Endothelial cell of umbilical vein (primary cell): Measurements from ENCODE around the gene ZNF423. TPM values are rescaled to one million over a fixed set of nuclear protein-coding genes. Genes with fewer than 3 reads are reported as not detected.

Experiments
- BruUV-seq: library from RNA; stranded (reverse); fragments of 400-500 nt; replicated peaks from 2 replicates; lab custom pipeline; 2021; lab: Mats Ljungman, UMichigan
- CTCF ChIA-PET: fragments of 300-600, 350-600 bp; sonication (Branson Sonifier 250); formaldehyde crosslinking; loops from one replicate; lab custom pipeline; 2021; ENCODE audit warnings: antibody characterized with exemption, inconsistent platforms; lab: Charles Lee
- POLR2A ChIA-PET: fragments of 300-600, 350-600 bp; sonication (Branson Sonifier 250); formaldehyde crosslinking; loops from one replicate; lab custom pipeline; 2021; ENCODE audit warnings: antibody characterized with exemption, inconsistent platforms; lab: Charles Lee
- DNase-seq: peaks from one replicate; pipeline ENCODE4 v3.0.0-alpha.2; 2011; ENCODE audit warnings: low read depth, low spot score
- FAIRE-seq: peaks from 2 replicates; lab custom pipeline; 2011; peaks lifted over from hg19 to GRCh38; lab: Jason Lieb, UNC
- H2AFZ ChIP-seq: 2 replicates; pipeline ENCODE4 v1.6.0; 2012; ENCODE audit warnings: low read depth, low read length, control low read depth, inconsistent platforms
- H3K27ac ChIP-seq: 2 replicates; pipeline ENCODE4 v1.5.1; 2011; ENCODE audit warnings: low read depth, mild to moderate bottlenecking, control low read depth, low read length, moderate library complexity; ENCODE audit not compliant: insufficient read depth
- H3K27me3 ChIP-seq, 2 experiments: 2 replicates each; pipeline versions ENCODE4 v1.6.0 to v1.6.1; 2011; ENCODE audit warnings: low read length in 2 of 2, mixed read lengths in 1 of 2; ENCODE audit not compliant: control insufficient read depth in 2 of 2, insufficient read depth in 2 of 2
- H3K36me3 ChIP-seq, 2 experiments: 2 replicates in 1 of 2; 3 replicates in 1 of 2; pipeline ENCODE4 v1.5.1; 2011; ENCODE audit warnings: low read length in 2 of 2, mild to moderate bottlenecking in 1 of 2, moderate library complexity in 1 of 2; ENCODE audit not compliant: control insufficient read depth in 2 of 2, insufficient read depth in 2 of 2; ENCODE audit errors: extremely low read depth in 1 of 2
- H3K4me1 ChIP-seq: 3 replicates; pipeline ENCODE4 v1.5.1; 2011; ENCODE audit warnings: mild to moderate bottlenecking, low read length; ENCODE audit not compliant: control insufficient read depth, insufficient read depth; ENCODE audit errors: extremely low read depth
- H3K4me2 ChIP-seq: 2 replicates; pipeline ENCODE4 v1.6.1; 2011; ENCODE audit warnings: low read length, control low read depth, mixed read lengths; ENCODE audit not compliant: insufficient read depth
- H3K4me3 ChIP-seq, 3 experiments: fragments of 200-600 bp in 1 of 3; sonication (generic), shearing (Covaris generic) in 1 of 3; replicated peaks in 1 of 3; 2 replicates each; pipeline ENCODE4 v1.5.1; 2011 to 2016; ENCODE audit warnings: control low read depth in 3 of 3, low read length in 3 of 3, mild to moderate bottlenecking in 2 of 3, inconsistent platforms in 1 of 3, low read depth in 1 of 3, moderate library complexity in 1 of 3; ENCODE audit not compliant: insufficient read depth in 1 of 3
- H3K79me2 ChIP-seq: 2 replicates; pipeline ENCODE4 v1.6.0; 2012; ENCODE audit warnings: low read length, inconsistent platforms; ENCODE audit not compliant: control insufficient read depth, insufficient read depth
- H3K9ac ChIP-seq: replicated peaks from 2 replicates; pipeline ENCODE3; 2011; ENCODE audit warnings: low read length, control low read depth; ENCODE audit not compliant: insufficient read depth; ENCODE audit errors: extremely low read depth
- H3K9me1 ChIP-seq: replicated peaks from 3 replicates; pipeline ENCODE4 v1.6.0; 2011; ENCODE audit warnings: mild to moderate bottlenecking, low read length; ENCODE audit not compliant: control insufficient read depth, insufficient read depth; ENCODE audit errors: extremely low read depth
- H3K9me3 ChIP-seq: replicated peaks from 2 replicates; pipeline ENCODE4 v1.5.1; 2012; ENCODE audit warnings: low read length, inconsistent platforms; ENCODE audit not compliant: control insufficient read depth, insufficient read depth
- H4K20me1 ChIP-seq: replicated peaks from 2 replicates; pipeline ENCODE3; 2011; ENCODE audit warnings: mild to moderate bottlenecking, low read length; ENCODE audit not compliant: control insufficient read depth, insufficient read depth; ENCODE audit errors: extremely low read depth
- EZH2 ChIP-seq: IDR thresholded peaks from 2 replicates; pipeline ENCODE4 v1.6.1; 2012; ENCODE audit warnings: borderline replicate concordance, low read depth, mild to moderate bottlenecking, moderate library complexity, low read length, inconsistent platforms; ENCODE audit not compliant: severe bottlenecking
- FOS ChIP-seq: IDR thresholded peaks from 2 replicates; pipeline ENCODE4 v1.6.1; 2011; ENCODE audit warnings: mild to moderate bottlenecking, low read length, moderate library complexity, borderline replicate concordance; ENCODE audit not compliant: insufficient read depth
- GATA2 ChIP-seq: IDR thresholded peaks from 2 replicates; pipeline ENCODE4 v1.7.0; 2011; ENCODE audit warnings: low read depth, mild to moderate bottlenecking, moderate library complexity, mixed read lengths, low read length; ENCODE audit not compliant: insufficient read length, insufficient read depth
- JUN ChIP-seq: IDR thresholded peaks from 2 replicates; pipeline ENCODE4 v1.6.1; 2011; ENCODE audit warnings: borderline replicate concordance, low read depth; ENCODE audit not compliant: insufficient read length, insufficient read depth
- MYC ChIP-seq: IDR thresholded peaks from one replicate; pipeline ENCODE4 v1.6.1; 2011; ENCODE audit warnings: mild to moderate bottlenecking, low read depth, low read length
- POLR2A ChIP-seq: IDR thresholded peaks from 2 replicates; pipeline ENCODE4 v1.6.1; 2012; ENCODE audit warnings: low read depth, mild to moderate bottlenecking, control low read depth, low read length
- POLR2AphosphoS5 ChIP-seq: IDR thresholded peaks from 2 replicates; pipeline ENCODE4 v1.6.1; 2012; ENCODE audit warnings: low read depth, mild to moderate bottlenecking, control low read depth, low read length, moderate library complexity; ENCODE audit not compliant: insufficient read depth
- dilution Hi-C: fragments of 300-500 bp; cut with MboI; formaldehyde crosslinking; loops from one replicate; pipeline ENCODE4 v1.15.0; 2019; ENCODE audit warnings: low sequenced_read_pairs; ENCODE audit not compliant: extremely low pct_ligation_motif_present
- intact Hi-C: fragments of 100-400 bp; cut with micrococcal nuclease; formaldehyde crosslinking; loops from one replicate; pipeline ENCODE4 v1.10.0; 2022
- polyA plus RNA-seq, 4 experiments: library from polyadenylated mRNA; depleted of rRNA in 3 of 4; stranded (reverse) in 3 of 4; unstranded in 1 of 4; fragments of >200 nt; gene quantifications; 2 replicates each; pipeline versions ENCODE4 v1.2.1 to v1.2.3, GENCODE V29; 2011 to 2012; ENCODE audit warnings: missing spikeins in 1 of 4
- total RNA-seq: library from RNA; stranded (reverse); gene quantifications from 2 replicates; pipeline ENCODE4 v1.2.3, GENCODE V29; 2021
- TF ChIP-seq, protein P1 (sequence below): IDR thresholded peaks from 2 replicates; pipeline ENCODE4 v1.6.1; 2011; ENCODE audit not compliant: insufficient read depth, insufficient read length
- TF ChIP-seq, protein P2 (sequence below), 2 donors: IDR thresholded peaks; 1 replicate in 1 of 2; 2 replicates in 1 of 2; pipeline ENCODE4 v1.5.1; 2011; ENCODE audit warnings: low read length in 2 of 2, mild to moderate bottlenecking in 2 of 2, moderate library complexity in 2 of 2, control low read depth in 1 of 2, inconsistent platforms in 1 of 2, low read depth in 1 of 2; ENCODE audit not compliant: insufficient read depth in 1 of 2; ENCODE audit errors: extremely low read depth in 1 of 2

Gene ZNF423
- total and polyA plus RNA-seq, 2 donors (not counting 3 experiments of a cell fraction or from before 2014, with no cell fraction given) = 2.2 to 8.1 TPM

DNA sequence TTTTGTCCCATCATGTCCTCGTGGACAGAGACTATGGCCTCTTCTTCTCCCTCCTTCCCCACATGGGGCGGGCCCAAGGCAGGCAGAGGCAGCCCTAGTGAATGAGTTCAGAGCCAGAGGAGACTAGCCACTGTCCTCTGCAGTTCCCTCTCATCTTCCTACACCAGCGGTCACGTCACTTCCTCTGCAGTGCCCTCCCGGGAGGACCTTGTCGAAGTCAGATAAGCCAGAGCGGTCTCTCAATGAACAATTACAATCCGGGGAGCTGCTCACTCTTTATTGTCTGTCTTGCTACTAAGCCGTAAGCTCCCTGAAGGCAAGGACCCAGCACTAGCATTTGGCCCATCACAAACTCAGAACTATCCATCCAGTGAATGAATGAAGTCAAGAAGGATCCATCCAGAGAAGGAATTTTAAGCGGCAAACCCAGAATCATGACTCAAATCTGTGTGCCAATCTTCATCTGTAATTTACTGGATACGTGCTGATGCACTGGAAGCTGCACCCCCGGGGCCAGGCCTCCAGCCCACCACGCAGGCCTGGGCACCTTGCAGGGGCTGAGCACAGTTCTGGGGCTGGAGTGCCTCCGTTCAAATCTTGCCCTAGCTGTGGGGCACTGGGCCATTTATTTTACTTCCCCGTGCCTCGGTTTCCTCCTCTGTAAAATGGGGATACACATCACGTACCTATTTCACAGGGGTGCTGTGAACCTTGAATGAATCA is 18.1 kb downstream of the ZNF423 start:
- peaks cover 5 to 8% of the 10 kb centered on the region in 2 experiments for H3K27me3 ChIP-seq
- no peaks in the 10 kb centered on the region for H3K9me1 ChIP-seq
- CTCF ChIA-PET = no interaction called here
- H2AFZ ChIP-seq = no peak overlapping the region
- no peak overlapping the region for H3K27ac ChIP-seq
- no peak for DNase-seq
- no peaks in the 10 kb centered on the region for H3K9me3 ChIP-seq
- FAIRE-seq = no peak
- H3K9ac ChIP-seq = no peak overlapping the region
- POLR2A ChIA-PET = no interaction called here
- no peak overlapping the region for H3K4me3 ChIP-seq
- H3K4me1 ChIP-seq = peaks cover 2% of the 10 kb centered on the region
- intact Hi-C loops (no loop called here), dilution Hi-C loops (no loop called here)
- no peaks in the 10 kb centered on the region for H3K79me2 ChIP-seq
- BruUV-seq = no TSS peak
- TF ChIP-seq FOS (no peak), JUN (no peak), MYC (no peak)
- no peaks in the 10 kb centered on the region for H4K20me1 ChIP-seq
- H3K36me3 ChIP-seq = no peaks in the 10 kb centered on the region
- H3K4me2 ChIP-seq = no peak overlapping the region

DNA sequence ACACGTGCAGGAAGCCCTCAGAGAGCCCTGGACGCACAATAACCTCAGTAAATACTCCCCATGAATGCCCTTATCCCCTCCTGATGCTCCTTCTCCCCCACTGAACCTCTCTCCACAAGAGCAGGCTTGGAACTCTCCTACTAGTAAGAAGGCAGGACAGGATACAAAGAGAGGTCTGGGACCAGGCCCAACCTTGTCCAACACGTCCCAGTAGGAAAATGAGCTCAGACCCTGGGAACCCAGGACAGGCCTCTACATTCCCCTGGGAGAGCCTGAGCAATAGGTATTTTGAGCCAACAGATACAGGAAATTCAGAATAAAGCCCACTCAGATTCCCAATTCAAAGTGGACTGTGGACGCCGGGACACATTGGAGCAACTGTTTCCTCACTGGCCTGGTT is 19.2 kb downstream of the ZNF423 start:
- Histone ChIP-seq H3K79me2 (no peaks in the 10 kb centered on the region), H3K4me2 (no peak overlapping the region), H3K9me1 (no peaks in the 10 kb centered on the region), H3K9ac (no peak overlapping the region), H3K27me3 (peaks cover 5 to 8% of the 10 kb centered on the region in 2 experiments), H3K4me3 (no peak overlapping the region), H3K9me3 (no peaks in the 10 kb centered on the region), H4K20me1 (no peaks in the 10 kb centered on the region), H3K4me1 (peaks cover 2% of the 10 kb centered on the region), H3K36me3 (no peaks in the 10 kb centered on the region), H3K27ac (no peak overlapping the region), H2AFZ (no peak overlapping the region)
- FAIRE-seq = no peak
- no peak for DNase-seq
- ChIA-PET CTCF (interaction anchor here (1.0 to 1.2 kb wide), 2 partner anchors 20 to 40 kb away, joined by 3 to 5 read pairs; no protein-coding TSS in a partner anchor), POLR2A (no interaction called here)
- intact Hi-C loops (no loop called here), dilution Hi-C loops (no loop called here)
- BruUV-seq = no TSS peak
- TF ChIP-seq FOS = no peak
- TF ChIP-seq EZH2 = no peak
- no peak for TF ChIP-seq POLR2AphosphoS5
- no peak for TF ChIP-seq GATA2
- TF ChIP-seq, protein P1, sequence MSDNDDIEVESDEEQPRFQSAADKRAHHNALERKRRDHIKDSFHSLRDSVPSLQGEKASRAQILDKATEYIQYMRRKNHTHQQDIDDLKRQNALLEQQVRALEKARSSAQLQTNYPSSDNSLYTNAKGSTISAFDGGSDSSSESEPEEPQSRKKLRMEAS = no peak
- no peak for TF ChIP-seq MYC
- TF ChIP-seq, protein P2, sequence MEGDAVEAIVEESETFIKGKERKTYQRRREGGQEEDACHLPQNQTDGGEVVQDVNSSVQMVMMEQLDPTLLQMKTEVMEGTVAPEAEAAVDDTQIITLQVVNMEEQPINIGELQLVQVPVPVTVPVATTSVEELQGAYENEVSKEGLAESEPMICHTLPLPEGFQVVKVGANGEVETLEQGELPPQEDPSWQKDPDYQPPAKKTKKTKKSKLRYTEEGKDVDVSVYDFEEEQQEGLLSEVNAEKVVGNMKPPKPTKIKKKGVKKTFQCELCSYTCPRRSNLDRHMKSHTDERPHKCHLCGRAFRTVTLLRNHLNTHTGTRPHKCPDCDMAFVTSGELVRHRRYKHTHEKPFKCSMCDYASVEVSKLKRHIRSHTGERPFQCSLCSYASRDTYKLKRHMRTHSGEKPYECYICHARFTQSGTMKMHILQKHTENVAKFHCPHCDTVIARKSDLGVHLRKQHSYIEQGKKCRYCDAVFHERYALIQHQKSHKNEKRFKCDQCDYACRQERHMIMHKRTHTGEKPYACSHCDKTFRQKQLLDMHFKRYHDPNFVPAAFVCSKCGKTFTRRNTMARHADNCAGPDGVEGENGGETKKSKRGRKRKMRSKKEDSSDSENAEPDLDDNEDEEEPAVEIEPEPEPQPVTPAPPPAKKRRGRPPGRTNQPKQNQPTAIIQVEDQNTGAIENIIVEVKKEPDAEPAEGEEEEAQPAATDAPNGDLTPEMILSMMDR (IDR thresholded peaks at IDR 0.05; ENCODE audit: extremely low read depth in 1 of 2, insufficient read depth in 1 of 2, low read depth in 1 of 2, low read length in 2 of 2) = no peak
- TF ChIP-seq JUN = no peak
- TF ChIP-seq POLR2A = no peak
